ENCODE measurements around the gene TBC1D1. TPM values are rescaled to one million over a fixed set of nuclear protein-coding genes. Genes with fewer than 3 reads are reported as not detected.

TBC1D1 gene
- total RNA-seq, 2 donors from 2014 or later, result 55.3 to 77.4 TPM

- intact Hi-C loops (cut with DNase I), result no loop called here
Observed at GRCh38 chr4:37904824-37905223, 13.9 kb downstream of the TBC1D1 start.

GRCh38 chr4:37905533-37906169 is 14.8 kb downstream of the TBC1D1 start:
- no peak for TF ChIP-seq CTCF (IDR thresholded peaks at IDR 0.05)
- H3K27ac ChIP-seq, result no peak overlapping the region

More at GRCh38 chr4:37904824-37905223, 13.9 kb downstream of the TBC1D1 start:
- no peak for TF ChIP-seq CTCF (IDR thresholded peaks at IDR 0.05)
- Histone ChIP-seq H3K9me3 (no peaks in the 10 kb centered on the region), H3K27ac (no peak overlapping the region), H3K9ac (ENCODE audit: low read depth in 2 of 2, low read length in 2 of 2) (no peak overlapping the region), H3K27me3 (no peaks in the 10 kb centered on the region), H3K4me1 (no peaks in the 10 kb centered on the region), H3K4me3 (no peak overlapping the region), H3K36me3 (no peaks in the 10 kb centered on the region)
- DNase-seq, result no peak

GRCh38 chr4:37908488-37909331 is 17.8 kb downstream of the TBC1D1 start:
- no peak for TF ChIP-seq CTCF (IDR thresholded peaks at IDR 0.05)
- no peaks in the 10 kb centered on the region for H3K4me1 ChIP-seq
- no peaks in the 10 kb centered on the region for H3K36me3 ChIP-seq

More at GRCh38 chr4:37905533-37906169, 14.8 kb downstream of the TBC1D1 start:
- intact Hi-C loops (cut with DNase I), result no loop called here
- no peaks in the 10 kb centered on the region for H3K9me3 ChIP-seq
- no peaks in the 10 kb centered on the region for H3K36me3 ChIP-seq
- no peaks in the 10 kb centered on the region for H3K27me3 ChIP-seq
- no peak for DNase-seq
- no peaks in the 10 kb centered on the region for H3K4me1 ChIP-seq
- H3K4me3 ChIP-seq, result no peak overlapping the region
- no peak overlapping the region for H3K9ac ChIP-seq (ENCODE audit: low read depth in 2 of 2, low read length in 2 of 2)

GRCh38 chr4:37909332-37910090 is 18.6 kb downstream of the TBC1D1 start:
- Histone ChIP-seq H3K4me1 (no peaks in the 10 kb centered on the region), H3K36me3 (no peaks in the 10 kb centered on the region), H3K9ac (ENCODE audit: low read depth in 2 of 2, low read length in 2 of 2) (no peak overlapping the region), H3K27ac (no peak overlapping the region), H3K4me3 (no peak overlapping the region), H3K27me3 (no peaks in the 10 kb centered on the region), H3K9me3 (no peaks in the 10 kb centered on the region)
- no peak for TF ChIP-seq CTCF (IDR thresholded peaks at IDR 0.05)
- DNase-seq, result no peak
- intact Hi-C loops (cut with DNase I), result no loop called here

More at GRCh38 chr4:37908488-37909331, 17.8 kb downstream of the TBC1D1 start:
- intact Hi-C loops (cut with DNase I), result no loop called here
- no peaks in the 10 kb centered on the region for H3K27me3 ChIP-seq
- no peaks in the 10 kb centered on the region for H3K9me3 ChIP-seq
- no peak overlapping the region for H3K27ac ChIP-seq
- H3K9ac ChIP-seq (ENCODE audit: low read depth in 2 of 2, low read length in 2 of 2), result no peak overlapping the region
- no peak overlapping the region for H3K4me3 ChIP-seq
- no peak for DNase-seq

- Histone ChIP-seq H3K9ac (ENCODE audit: low read depth in 2 of 2, low read length in 2 of 2) (no peak overlapping the region), H3K4me1 (no peaks in the 10 kb centered on the region), H3K9me3 (no peaks in the 10 kb centered on the region), H3K36me3 (no peaks in the 10 kb centered on the region), H3K27ac (no peak overlapping the region), H3K27me3 (no peaks in the 10 kb centered on the region), H3K4me3 (no peak overlapping the region)
- no peak for DNase-seq
- TF ChIP-seq CTCF (IDR thresholded peaks at IDR 0.05), result no peak
- intact Hi-C loops (cut with DNase I), result no loop called here
Observed at GRCh38 chr4:37910091-37910486, 19.2 kb downstream of the TBC1D1 start.
